Muscle layer of duodenum (tissue), 2 donors: ENCODE data around the gene MCF2L.

Experiments
- H3K27ac ChIP-seq: one replicate; pipeline ENCODE4 v1.7.0; 2013; ENCODE audit warnings: mild to moderate bottlenecking, low read length
- H3K27me3 ChIP-seq: one replicate; pipeline ENCODE4 v1.7.0; 2013; ENCODE audit warnings: low read depth, mild to moderate bottlenecking, control low read depth, low read length
- H3K36me3 ChIP-seq, 2 donors: one replicate each; pipeline ENCODE4 v1.7.0; 2013; ENCODE audit warnings: low read length in 2 of 2, control low read depth in 1 of 2, mild to moderate bottlenecking in 1 of 2; ENCODE audit not compliant: insufficient read depth in 2 of 2, control insufficient read depth in 1 of 2
- H3K4me1 ChIP-seq, 2 donors: one replicate each; pipeline ENCODE4 v1.7.0; 2013; ENCODE audit warnings: low read length in 2 of 2, mild to moderate bottlenecking in 2 of 2, control low read depth in 1 of 2, moderate library complexity in 1 of 2; ENCODE audit not compliant: insufficient read depth in 2 of 2, control insufficient read depth in 1 of 2
- H3K4me3 ChIP-seq, 2 donors: one replicate each; pipeline ENCODE4 v1.7.0; 2013; ENCODE audit warnings: low read length in 2 of 2, low read depth in 1 of 2, mild to moderate bottlenecking in 1 of 2
- H3K9me3 ChIP-seq, 2 donors: one replicate each; pipeline ENCODE4 v1.7.0; 2013; ENCODE audit warnings: low read length in 2 of 2, control low read depth in 1 of 2, mild to moderate bottlenecking in 1 of 2; ENCODE audit not compliant: control insufficient read depth in 1 of 2
- donor health status: healthy.

MCF2L gene

DNA sequence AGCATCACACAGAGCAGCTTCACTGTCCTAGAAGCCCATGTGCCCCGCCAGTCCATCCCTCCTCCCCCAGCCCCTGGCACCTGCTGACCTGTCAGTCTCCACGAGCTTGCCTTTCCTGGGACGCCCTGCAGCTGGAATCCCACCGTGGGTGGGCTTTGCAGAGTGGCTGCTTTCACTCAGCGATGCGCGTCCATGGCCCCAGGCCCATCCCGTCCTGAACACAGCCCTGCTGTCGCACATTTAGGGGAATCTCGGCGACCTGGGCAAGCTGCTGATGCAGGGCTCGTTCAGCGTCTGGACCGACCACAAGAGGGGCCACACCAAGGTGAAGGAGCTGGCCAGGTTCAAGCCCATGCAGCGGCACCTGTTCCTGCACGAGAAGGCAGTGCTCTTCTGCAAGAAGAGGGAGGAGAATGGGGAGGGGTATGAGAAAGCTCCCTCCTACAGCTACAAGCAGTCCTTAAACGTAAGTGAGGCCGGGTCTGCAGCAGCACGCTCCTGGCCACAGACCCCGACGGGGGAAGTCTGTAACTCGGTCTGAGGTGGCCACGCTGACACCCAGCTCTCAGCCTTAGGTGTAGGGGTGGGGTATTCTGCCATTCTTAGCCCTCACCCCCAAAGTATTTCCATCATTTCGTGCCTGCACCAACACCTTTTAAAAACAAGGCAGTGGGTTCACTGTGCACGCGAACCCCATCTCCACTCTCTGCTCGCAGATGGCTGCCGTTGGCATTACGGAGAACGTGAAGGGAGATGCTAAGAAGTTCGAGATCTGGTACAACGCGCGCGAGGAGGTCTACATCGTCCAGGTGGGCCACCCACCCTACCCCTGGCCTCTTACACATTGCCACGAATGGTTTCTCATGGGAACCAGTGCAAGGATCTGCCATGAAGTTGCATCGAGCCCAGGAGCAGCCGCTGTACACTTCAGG lies 118.2 kb downstream of the MCF2L start:
- Histone ChIP-seq H3K36me3 (no peaks in the 10 kb centered on the region), H3K4me3 (no peak overlapping the region), H3K4me1 (no peaks in the 10 kb centered on the region), H3K27me3 (no peaks in the 10 kb centered on the region), H3K27ac (no peak overlapping the region), H3K9me3 (no peaks in the 10 kb centered on the region)

DNA sequence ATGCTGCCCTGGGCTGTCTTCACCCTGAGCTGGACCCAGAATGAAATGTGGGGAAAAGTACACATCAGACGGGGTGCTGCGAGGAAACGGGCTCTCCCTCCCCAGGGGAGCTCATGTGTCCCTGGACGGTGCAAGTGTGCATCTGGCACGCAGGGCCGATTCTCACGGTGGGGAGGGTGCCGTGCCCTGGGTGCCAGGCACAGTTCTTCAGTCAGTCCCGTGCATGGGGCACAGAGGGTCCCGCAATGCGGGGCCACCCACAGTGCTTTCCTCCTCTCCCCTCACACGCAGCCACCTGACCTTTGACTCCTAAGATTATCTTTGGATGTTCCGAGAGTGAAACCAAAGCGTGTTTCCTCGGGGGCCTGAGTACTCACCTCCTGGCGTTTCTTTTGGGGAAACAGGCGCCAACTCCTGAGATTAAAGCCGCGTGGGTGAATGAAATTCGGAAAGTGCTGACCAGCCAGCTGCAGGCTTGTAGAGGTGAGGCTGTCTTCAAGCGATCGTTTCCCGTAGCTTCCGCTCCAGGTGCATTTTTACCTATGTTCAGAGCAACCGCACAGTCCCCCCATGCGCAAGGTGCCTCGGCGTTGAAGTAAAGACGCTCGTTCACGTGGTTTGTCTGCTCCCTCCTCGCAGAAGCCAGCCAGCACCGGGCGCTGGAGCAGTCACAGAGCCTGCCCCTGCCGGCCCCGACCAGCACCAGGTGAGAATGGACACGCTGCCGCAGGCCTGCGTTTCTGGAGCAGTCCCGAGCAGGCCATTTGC lies 119.1 kb downstream of the MCF2L start:
- no peaks in the 10 kb centered on the region for H3K36me3 ChIP-seq
- no peaks in the 10 kb centered on the region for H3K9me3 ChIP-seq
- no peaks in the 10 kb centered on the region for H3K27me3 ChIP-seq
- H3K27ac ChIP-seq = no peak overlapping the region
- no peaks in the 10 kb centered on the region for H3K4me1 ChIP-seq
- H3K4me3 ChIP-seq = no peak overlapping the region

DNA sequence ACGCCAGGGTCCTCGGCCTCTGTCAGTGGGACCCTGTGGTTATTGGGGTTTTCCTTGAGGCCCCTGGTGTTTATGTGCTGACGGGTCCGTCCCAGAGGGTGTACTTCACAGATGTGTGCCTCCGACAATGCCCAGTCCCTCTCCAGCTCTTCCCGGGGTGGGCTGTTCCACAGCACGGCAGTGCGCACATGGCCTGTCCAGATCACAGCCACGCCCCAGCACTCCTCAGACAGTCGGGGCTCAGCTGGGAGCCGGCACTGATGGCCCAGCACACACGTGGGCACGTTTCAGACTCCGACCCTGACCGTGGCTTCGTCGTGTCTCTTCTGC lies 119.6 kb downstream of the MCF2L start:
- Histone ChIP-seq H3K27me3 (no peaks in the 10 kb centered on the region), H3K27ac (no peak overlapping the region), H3K4me3 (no peak overlapping the region), H3K9me3 (no peaks in the 10 kb centered on the region), H3K4me1 (no peaks in the 10 kb centered on the region), H3K36me3 (no peaks in the 10 kb centered on the region)

DNA sequence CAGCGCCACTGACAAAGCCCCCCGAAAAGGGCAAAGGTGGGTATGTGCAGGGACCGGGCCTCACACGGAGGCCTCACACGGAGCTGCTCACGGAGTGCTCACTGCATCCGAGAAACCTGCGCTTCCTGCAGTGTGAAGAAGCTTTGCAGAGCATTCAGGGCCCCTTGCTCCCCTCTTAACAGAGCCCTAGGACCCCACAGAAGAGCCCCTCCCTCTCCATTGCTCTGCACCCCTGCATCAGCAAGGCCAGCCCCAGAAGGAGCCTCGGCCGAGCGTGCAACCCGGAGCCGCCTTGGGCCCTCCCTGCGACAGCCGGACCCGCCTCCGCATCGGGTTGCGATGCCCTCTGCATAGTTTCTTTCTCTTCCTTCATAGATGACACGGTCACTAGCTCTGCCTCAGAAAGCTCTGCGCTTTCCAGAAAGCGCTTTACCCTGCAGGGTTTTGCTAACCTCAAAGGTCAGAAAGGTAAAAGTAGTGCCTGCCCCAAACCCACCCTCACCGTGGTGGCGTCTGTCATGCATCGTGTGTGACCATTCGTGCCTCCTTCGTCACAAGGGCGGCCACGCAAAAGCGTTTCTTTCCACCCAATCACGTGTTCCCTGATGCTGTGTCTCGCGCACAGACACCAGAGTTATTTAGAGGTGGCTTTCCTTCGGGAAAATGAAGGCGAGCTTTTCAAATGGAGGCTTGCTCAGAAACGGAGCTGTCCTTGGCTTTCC lies 120.8 kb downstream of the MCF2L start:
- Histone ChIP-seq H3K27ac (no peak overlapping the region), H3K4me3 (no peak overlapping the region), H3K4me1 (no peaks in the 10 kb centered on the region), H3K9me3 (no peaks in the 10 kb centered on the region), H3K27me3 (no peaks in the 10 kb centered on the region), H3K36me3 (no peaks in the 10 kb centered on the region)

DNA sequence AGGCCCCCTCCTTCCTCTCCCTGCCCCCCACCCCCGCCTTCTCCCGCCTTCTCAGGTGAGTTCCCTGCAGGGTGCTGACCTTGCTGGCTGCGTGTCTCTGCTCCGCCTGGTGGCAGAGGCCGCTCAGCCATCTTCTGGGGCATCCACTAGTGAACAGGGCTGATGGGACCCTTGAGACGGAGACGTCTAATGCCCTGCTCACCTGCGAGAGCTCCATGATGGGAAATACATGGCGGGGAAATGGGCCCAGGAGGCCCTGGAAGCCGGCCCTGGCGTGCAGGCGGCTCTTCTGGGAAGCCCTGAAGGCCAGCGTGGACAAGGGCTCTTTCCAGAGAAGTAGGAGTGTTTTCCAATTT lies 121.4 kb downstream of the MCF2L start:
- no peak overlapping the region for H3K4me3 ChIP-seq
- H3K4me1 ChIP-seq = no peaks in the 10 kb centered on the region
- H3K27me3 ChIP-seq = no peaks in the 10 kb centered on the region
- H3K36me3 ChIP-seq = no peaks in the 10 kb centered on the region
- no peaks in the 10 kb centered on the region for H3K9me3 ChIP-seq
- no peak overlapping the region for H3K27ac ChIP-seq

DNA sequence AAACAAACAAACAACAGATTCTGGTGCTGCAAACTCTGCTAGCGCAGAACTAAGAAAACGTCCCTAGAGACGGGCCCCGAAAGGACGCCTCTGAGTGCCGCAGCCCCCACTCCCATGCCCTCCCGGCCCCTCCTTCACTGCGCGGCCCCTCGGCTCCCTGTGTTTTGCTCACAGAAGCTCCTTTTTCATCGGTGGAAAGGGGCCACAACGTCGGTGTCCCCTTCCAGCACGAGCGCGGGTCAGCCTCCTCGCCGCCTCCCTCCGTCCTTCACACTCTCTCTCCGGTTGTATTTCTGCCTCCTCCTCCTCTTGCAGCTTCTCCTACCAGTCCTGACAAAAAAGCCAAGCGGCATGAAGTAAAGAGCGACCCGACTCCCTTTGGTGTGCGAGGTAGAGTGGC lies 121.8 kb downstream of the MCF2L start:
- no peaks in the 10 kb centered on the region for H3K27me3 ChIP-seq
- H3K4me1 ChIP-seq = no peaks in the 10 kb centered on the region
- no peaks in the 10 kb centered on the region for H3K9me3 ChIP-seq
- no peaks in the 10 kb centered on the region for H3K36me3 ChIP-seq
- H3K4me3 ChIP-seq = no peak overlapping the region
- no peak overlapping the region for H3K27ac ChIP-seq

DNA sequence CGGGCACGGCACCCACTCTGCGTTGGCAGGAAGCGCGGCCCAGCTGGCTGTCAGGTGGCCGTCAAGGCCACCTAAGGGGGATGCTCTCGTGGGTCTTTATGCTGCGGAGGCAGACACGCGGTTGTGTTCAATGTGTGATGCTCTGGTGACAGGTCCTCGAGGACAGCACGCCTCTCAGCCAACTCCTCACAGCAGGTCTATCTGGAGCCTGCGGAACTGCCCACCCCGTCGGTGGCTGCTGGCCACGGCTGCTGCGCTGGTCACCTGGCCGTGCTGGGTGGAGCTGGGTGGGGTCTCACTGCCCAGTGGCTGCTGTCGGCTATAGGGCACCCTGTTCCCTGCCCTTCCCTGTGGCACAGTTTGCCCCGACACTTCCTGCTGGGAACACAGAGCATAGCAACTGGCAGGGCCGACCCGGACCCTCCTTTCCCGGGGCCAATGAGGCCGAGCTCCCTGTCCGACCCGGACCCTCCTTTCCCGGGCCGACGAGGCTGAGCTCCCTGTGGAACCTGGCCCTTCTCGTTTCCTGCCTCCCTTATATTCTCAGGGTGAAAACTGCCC lies 122.3 kb downstream of the MCF2L start:
- no peaks in the 10 kb centered on the region for H3K36me3 ChIP-seq
- no peak overlapping the region for H3K4me3 ChIP-seq
- H3K9me3 ChIP-seq = no peaks in the 10 kb centered on the region
- H3K4me1 ChIP-seq = no peaks in the 10 kb centered on the region
- no peaks in the 10 kb centered on the region for H3K27me3 ChIP-seq
- no peak overlapping the region for H3K27ac ChIP-seq

DNA sequence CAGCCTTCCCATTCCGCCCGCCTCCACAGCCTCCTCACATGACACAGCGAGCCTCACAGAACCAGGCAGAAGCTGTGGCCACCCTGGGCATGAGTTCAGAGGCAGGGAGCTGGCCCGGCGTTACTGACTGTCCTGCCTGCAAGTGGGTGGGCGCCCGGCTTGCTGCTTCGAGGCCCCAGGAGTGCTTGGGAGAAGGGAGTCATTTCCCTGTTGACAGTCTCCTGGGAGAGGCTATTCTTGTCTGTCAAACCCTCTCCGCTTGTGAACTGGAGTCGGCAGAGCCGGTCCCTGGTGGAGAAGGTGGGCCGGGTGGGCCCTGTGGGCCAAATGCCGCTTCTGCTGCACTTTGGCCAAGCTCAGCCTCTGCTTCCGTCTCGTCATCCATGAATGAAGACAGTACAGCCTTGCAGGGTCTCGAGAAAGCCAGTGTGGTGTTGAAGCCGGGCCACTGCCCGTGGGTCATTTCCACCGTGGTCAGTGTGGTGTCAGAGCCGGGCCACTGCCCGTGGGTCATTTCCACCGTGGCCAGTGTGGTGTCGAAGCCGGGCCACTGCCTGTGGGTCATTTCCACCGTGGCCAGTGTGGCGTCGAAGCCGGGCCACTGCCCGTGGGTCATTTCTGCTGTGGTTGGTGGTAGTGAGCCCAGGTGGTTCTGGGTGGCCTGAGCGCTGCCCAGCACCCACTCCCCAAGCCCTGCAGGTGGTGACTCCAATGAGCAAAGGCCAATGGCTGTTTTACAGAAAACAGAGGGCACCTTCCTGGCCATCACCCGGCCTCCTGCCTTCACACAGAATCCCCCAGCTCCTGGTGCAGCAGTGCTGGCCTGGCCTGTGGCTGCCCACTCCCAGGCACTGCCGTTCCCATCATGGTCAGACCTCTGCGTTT lies 123.1 kb downstream of the MCF2L start:
- no peak overlapping the region for H3K4me3 ChIP-seq
- no peaks in the 10 kb centered on the region for H3K4me1 ChIP-seq
- H3K27me3 ChIP-seq = no peaks in the 10 kb centered on the region
- no peaks in the 10 kb centered on the region for H3K9me3 ChIP-seq
- H3K36me3 ChIP-seq = no peaks in the 10 kb centered on the region
- no peak overlapping the region for H3K27ac ChIP-seq

DNA sequence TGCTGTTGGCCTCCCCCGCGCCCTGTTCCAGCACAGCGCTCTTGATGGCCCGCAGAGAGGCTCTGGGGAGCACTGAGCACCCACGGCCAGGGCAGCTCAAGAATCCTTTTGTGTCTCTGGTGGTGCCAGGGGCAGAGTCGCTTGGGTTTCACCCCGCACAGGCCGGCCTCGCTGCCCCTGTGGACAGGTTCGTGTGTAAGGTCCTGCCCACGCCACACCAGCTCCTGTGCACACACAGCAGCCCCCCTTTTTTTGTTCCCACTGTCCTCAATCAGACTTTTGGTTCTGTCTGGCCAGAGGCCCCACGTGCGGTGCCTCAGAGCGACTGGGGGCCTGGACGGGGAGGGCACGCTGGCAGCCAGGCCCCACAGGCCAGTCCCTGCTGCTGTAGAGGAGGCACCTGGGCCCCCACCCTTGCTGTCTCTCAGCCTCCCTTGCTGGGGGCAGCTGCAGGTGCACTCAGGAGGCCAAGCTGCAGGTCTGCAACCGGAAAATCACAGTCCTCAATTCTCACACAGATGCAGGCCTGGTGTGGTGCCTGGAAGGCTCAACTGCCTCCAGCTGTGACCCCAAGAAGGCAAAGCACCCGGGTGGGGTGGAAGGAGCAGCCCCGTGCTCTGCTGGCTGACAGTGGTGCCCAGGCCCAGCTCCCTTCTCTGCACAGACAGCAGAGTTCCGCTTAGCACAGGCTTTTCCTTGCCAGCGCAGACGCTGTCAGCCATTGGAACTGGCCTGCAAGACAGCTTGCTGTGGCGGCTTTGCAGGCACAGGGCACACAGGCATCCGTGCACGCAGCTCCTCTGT lies 124.0 kb downstream of the MCF2L start:
- no peaks in the 10 kb centered on the region for H3K4me1 ChIP-seq
- no peaks in the 10 kb centered on the region for H3K36me3 ChIP-seq
- H3K4me3 ChIP-seq = no peak overlapping the region
- no peaks in the 10 kb centered on the region for H3K27me3 ChIP-seq
- no peak overlapping the region for H3K27ac ChIP-seq
- H3K9me3 ChIP-seq = no peaks in the 10 kb centered on the region
